ENCODE results near the gene KIAA1217. TPM values are rescaled to one million over a fixed set of nuclear protein-coding genes. Genes with fewer than 3 reads are reported as not detected.

Gene KIAA1217
- total RNA-seq, 1 donor from 2014 or later = 4.1 TPM

GRCh38 chr10:24513155-24513554 is 304.2 kb downstream of the KIAA1217 start:
- DNase-seq (ENCODE audit: low spot score in 2 of 2) (no peak), FAIRE-seq (no peak)

GRCh38 chr10:24515481-24515880 is 306.5 kb downstream of the KIAA1217 start:
- FAIRE-seq = no peak
- no peak for DNase-seq (ENCODE audit: low spot score in 2 of 2)

DNA sequence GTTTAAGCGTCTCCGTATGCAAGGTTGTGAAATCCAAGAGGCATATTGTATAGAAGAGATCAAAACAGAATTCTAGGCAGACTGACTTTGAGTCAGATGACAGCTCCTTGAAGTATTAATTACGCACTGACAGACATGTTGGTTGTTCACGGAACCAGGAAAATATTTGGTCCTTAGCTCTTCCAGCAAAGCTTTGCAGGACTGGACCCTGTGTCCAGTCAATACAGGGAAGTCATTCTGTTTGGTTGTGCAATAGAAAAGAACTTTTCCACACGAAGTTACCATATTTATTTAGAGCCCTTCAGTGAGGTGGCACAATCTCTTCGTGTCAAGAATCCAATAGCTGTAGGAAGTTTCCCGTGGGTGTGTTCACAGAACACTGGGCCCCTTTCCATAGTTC is 309.5 kb downstream of the KIAA1217 start:
- FAIRE-seq (no peak), DNase-seq (ENCODE audit: low spot score in 2 of 2) (no peak)

DNA sequence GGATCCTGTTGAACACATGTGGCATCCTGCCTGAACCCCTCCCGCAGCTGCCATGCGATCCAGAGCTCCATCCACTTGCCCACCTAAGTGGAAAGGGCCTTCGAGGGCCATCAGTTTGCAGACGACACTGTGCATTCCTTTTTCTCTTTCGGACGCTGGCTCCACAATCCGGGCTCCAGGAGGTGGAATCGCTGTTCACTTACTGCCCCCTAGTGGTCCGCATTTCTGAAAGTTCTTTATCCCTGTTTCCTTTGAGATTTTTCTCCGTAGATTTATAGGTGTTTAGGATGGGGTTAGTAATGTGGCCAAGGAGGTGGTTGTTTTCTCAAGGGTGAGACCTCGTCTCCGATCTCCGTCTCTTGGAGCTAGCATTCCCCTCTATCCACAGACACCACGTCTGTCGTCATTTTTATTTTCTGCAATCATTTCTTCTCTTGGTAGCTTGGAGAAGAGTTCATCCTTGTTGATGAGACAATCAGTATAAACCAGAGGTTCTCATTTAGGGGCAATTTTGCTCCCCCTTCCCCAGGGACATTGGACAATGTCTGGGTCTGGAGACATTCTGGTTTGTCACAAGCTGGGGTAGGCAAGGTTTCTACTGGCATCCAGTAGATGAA is 310.2 kb downstream of the KIAA1217 start:
- FAIRE-seq (no peak), DNase-seq (ENCODE audit: low spot score in 2 of 2) (peak; percentile 35 to 58)

DNA sequence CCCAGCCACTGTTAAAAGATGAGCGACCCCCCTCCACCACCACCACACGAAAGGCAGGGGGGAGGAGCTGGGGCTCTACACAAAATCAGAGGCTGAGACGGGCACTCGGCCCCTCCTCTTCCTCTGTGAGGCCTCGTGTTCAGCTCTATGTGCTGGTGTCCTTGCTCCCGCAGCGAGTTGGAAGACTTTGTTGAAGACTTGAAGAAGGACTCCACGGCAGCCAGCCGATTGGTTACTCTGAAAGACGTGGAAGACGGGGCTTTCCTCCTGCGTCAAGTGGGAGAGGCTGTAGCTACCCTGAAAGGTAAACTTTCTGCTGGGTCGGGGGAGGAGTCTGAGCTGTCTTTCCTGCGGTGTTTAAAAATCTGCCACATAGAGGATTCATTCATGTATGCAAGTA is 311.0 kb downstream of the KIAA1217 start:
- DNase-seq (ENCODE audit: low spot score in 2 of 2) = no peak
- FAIRE-seq = no peak

DNA sequence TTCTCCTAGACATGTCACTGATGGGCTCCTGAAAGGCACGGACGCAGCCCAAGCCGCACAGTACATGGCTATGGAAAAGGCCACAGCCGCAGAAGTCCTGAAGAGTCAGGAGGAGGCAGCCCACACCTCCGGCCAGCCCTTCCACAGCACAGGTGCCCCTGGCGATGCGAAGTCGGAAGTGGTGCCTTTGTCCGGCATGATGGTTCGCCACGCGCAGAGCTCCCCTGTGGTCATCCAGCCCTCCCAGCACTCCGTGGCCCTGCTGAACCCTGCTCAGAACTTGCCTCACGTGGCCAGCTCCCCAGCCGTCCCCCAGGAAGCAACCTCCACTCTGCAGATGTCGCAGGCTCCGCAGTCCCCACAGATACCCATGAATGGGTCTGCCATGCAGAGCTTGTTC is 315.4 kb downstream of the KIAA1217 start:
- FAIRE-seq = no peak
- no peak for DNase-seq (ENCODE audit: low spot score in 2 of 2)

- FAIRE-seq (no peak), DNase-seq (ENCODE audit: low spot score in 2 of 2) (no peak)
Observed at GRCh38 chr10:24526085-24526649, 317.2 kb downstream of the KIAA1217 start.

- FAIRE-seq (no peak), DNase-seq (ENCODE audit: low spot score in 2 of 2) (no peak)
Observed at GRCh38 chr10:24528946-24529345, 320.0 kb downstream of the KIAA1217 start.

DNA sequence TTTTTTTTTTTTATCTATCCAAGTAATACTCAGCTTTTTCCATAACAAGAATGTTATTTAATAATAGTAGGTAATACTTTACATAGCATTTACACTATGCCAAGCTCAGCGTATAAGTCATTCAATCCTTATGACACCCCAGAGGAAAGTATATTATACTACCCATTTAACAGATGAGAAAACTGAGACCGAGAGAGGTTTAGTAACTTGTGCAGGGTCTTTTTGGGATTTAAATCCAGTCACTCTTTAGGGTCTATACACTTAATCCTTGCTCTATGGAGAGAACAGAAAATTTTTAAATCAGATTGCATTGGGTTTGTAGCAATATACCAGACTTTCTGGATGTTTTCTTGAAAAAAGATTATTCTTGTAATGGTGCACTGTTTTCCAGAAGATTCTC is 322.5 kb downstream of the KIAA1217 start:
- no peak for DNase-seq (ENCODE audit: low spot score in 2 of 2)
- FAIRE-seq = no peak

DNA sequence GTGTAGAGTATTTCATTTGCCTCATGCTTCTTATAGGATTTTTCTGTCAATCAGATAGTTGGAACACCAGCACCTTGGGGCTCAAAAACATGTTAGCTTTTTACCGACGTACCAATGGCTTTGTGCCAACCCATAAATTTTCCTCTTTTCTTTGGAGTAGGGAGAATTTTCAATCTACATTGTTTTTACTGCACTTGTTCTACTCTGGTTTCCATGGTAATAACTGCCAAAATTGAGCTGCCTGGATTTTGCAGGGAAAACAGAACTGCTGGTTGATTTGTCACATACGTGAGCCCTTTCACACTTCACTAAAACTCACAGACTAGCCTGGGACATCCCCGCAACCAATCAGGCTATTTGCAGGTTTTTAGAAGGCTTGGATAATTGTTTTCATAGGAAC is 325.0 kb downstream of the KIAA1217 start:
- FAIRE-seq (no peak), DNase-seq (ENCODE audit: low spot score in 2 of 2) (no peak)

DNA sequence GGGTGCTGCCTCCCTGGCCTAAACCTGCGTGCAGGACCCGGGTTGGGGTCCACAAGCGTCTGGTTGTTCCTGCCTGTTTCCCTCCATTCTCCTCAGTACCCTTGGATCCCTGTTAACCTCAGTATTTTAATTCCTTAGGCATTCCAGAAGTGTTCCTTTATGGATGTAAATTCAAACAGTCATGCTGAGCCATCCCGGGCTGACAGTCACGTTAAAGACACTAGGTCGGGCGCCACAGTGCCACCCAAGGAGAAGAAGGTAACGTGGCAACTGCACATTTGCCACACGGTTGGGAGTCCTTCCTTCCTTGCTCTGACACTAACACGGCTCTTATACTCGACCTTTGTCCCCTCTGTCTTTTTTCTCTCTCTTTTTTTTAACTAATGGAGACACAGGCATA is 327.7 kb downstream of the KIAA1217 start:
- DNase-seq (ENCODE audit: low spot score in 2 of 2) (no peak), FAIRE-seq (no peak)

- DNase-seq (ENCODE audit: low spot score in 2 of 2) (no peak), FAIRE-seq (no peak)
Observed at GRCh38 chr10:24541239-24541753, 332.4 kb downstream of the KIAA1217 start.

DNA sequence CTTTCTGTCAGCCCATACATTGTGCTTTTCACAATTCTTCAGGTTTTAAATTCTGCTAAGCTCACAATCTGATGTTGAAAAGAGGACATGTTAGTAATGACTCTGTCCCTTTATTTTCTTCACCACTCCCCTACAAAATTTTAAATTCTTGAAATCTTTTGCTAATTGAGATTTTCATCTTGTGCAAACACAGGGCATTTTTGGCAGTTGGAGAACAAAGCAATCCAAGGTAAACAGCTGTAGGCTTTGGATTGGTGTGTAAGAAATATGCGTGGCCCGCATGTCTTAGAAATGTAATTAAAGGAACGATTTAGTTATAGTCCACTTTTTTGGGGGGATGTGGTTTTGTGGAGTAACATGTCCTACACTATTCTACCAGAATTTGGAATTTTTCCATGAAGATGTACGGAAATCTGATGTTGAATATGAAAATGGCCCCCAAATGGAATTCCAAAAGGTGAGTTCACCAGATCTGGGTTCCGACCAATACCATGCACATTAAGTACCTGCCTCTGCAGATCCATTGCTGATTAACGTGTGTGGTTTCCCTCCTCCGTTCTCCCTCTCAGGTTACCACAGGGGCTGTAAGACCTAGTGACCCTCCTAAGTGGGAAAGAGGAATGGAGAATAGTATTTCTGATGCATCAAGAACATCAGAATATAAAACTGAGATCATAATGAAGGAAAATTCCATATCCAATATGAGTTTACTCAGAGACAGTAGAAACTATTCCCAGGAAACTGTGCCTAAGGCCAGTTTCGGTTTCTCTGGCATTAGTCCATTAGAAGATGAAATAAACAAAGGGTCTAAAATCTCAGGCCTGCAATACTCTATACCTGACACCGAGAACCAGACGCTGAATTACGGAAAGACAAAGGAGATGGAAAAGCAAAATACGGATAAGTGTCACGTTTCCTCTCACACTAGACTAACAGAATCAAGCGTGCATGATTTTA is 333.7 kb downstream of the KIAA1217 start:
- no peak for DNase-seq (ENCODE audit: low spot score in 2 of 2)
- no peak for FAIRE-seq

- FAIRE-seq = no peak
Observed at GRCh38 chr10:24544776-24545175, 335.8 kb downstream of the KIAA1217 start.

GRCh38 chr10:24545585-24545984 is 336.6 kb downstream of the KIAA1217 start:
- FAIRE-seq (no peak), DNase-seq (ENCODE audit: low spot score in 2 of 2) (no peak)

More at GRCh38 chr10:24544776-24545175, 335.8 kb downstream of the KIAA1217 start:
- no peak for DNase-seq (ENCODE audit: low spot score in 2 of 2)

DNA sequence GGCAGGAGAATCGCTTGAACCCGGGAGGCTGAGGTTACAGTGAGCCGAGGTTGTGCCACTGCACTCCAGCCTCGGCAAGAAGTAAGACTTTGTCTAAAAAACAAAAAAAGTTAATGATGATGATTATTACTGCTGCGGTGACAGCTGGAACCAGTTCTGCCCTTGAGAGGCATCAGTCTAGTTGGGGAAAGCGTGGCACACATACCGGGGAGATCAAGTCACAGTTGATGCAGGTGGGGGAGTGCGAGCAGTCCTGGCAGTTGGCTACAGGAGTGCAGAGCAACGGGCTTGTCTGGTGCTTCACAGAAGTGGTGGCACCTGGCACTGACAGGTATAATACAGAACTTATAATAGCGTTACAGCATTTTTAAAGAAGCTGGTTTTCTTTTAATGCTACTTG is 341.7 kb downstream of the KIAA1217 start:
- FAIRE-seq = no peak
- DNase-seq (ENCODE audit: low spot score in 2 of 2) = no peak

DNA sequence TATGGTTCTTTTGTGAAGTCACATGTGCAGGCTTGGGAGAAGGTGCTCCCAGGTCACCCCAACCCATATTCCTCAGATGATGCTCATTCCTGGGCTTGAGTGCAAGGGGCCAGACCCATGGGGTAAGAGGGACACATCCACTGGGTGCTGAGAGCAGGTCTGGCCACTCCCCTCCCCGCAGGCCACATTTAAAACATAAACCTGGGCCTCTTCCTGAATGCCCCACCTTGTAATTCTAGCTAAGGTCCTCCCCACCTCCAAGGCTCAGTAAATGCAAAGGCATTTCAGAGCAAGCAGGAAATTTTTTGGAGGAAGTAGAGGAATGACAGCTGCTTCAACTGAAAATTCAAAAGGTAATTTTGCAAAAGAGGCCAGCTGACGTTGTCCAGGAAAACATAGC is 342.2 kb downstream of the KIAA1217 start:
- no peak for FAIRE-seq

DNA sequence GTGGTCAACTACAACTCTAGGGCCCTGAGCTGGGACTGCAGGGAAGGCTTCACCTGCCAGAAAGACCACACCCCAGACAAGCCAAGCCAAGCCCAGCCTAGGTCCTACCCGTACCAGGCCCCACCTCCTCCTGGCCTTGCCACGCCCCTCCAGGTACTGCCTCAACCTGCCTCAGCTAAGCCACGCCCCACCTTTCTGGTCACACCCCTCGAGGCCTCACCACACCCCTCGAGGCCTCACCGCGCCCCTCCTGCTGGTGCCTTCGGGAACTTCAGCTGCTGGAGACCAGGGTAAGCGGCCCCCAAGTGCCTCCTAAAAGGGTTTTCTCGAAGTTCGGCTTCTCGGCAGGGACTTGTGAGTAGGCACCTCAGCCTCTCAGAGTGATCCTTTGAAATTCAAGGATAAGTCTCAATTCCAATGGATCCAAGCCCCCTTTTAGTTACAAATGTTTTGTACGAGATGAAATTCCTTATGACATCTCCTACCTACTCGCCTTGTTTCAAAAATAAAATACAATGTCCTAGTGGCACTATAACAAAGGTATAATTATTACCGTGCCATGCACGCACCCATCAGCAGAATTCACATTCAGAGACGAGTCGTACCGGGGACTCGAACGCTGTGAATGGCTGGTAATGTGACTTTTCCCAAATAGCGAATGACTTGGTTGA is 343.5 kb downstream of the KIAA1217 start:
- FAIRE-seq = no peak
- DNase-seq (ENCODE audit: low spot score in 2 of 2) = no peak

More for the DNA sequence above, 342.2 kb downstream of the KIAA1217 start:
- no peak for DNase-seq (ENCODE audit: low spot score in 2 of 2)

DNA sequence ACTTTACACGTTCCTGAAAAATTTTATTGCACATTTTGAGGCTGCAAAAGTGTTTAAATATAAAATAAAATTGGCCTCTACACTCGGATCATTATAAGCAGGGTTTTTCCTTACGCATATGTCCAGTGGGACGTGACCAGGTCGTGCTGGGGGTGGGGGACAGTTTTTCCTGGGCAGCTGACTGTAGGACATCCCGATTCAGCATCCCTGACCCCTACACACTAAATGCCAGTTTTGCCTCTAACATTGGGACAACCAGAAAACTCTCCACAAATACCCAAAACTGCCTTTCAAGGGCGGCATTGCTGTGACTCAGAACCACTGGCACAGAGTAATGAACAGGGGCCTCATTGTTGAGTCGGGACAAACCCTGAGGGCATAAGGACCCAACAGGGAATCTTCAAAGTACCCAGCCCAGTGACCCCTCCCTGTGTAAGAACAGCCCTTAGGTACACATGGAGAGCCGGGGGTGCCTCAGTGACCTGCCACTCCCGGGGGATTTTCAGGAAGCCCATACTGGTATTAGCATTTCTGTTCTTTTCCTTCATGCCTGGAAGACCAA is 344.2 kb downstream of the KIAA1217 start:
- FAIRE-seq (no peak), DNase-seq (ENCODE audit: low spot score in 2 of 2) (no peak)

DNA sequence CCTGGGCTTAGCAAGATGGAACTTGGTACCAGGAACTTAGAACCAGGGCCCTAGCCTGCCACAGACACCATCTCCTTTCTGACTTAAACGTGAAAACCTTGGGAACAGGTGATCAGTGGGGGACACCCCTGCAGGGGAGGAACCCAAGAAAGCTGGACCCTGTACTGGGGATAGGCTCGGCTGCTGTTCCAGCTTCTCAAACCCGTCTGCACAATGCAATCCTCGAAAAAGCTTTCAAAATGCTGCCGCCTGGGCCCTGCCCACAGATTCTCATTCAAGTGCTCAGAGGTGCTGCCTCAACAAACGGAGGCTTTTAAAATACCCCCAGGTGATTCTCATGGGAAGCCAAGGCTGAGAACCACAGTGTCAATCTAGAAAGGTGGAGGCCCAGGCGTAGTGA is 345.1 kb downstream of the KIAA1217 start:
- no peak for DNase-seq (ENCODE audit: low spot score in 2 of 2)
- no peak for FAIRE-seq

All from frontal cortex (tissue), 4 donors.